CD4-positive, alpha-beta memory T cell (primary cell): Measurements from ENCODE around the gene RAP1GAP2. TPM values are rescaled to one million over a fixed set of nuclear protein-coding genes. Genes with fewer than 3 reads are reported as not detected.
A peak's percentile ranks its signal among the peaks of the same experiment; 100 is the strongest.

Source experiments
- CTCF ChIA-PET: fragments of 350-600 bp; sonication (Branson Sonifier 250); formaldehyde crosslinking; loops from one replicate; lab custom pipeline; 2021; ENCODE audit warnings: inconsistent platforms; ENCODE audit not compliant: partially characterized antibody; lab: Charles Lee
- POLR2A ChIA-PET: fragments of 350-600 bp; sonication (Branson Sonifier 250); formaldehyde crosslinking; loops from one replicate; lab custom pipeline; 2021; ENCODE audit not compliant: partially characterized antibody; lab: Charles Lee
- DNase-seq, 5 donors: peaks; one replicate each; pipeline versions ENCODE4 v3.0.0 to v3.0.0-alpha.2; 2020 to 2022; ENCODE audit warnings: mixed read lengths in 1 of 5
- H3K27ac ChIP-seq: one replicate; pipeline ENCODE4 v1.7.0; 2013; ENCODE audit warnings: low read depth, low read length
- H3K27me3 ChIP-seq: 2 replicates; pipeline ENCODE4 v1.7.0; 2013; ENCODE audit warnings: mild to moderate bottlenecking, low read length, moderate library complexity; ENCODE audit not compliant: insufficient read depth
- H3K36me3 ChIP-seq: 2 replicates; pipeline ENCODE4 v1.7.0; 2013; ENCODE audit warnings: mild to moderate bottlenecking, low read length, moderate library complexity; ENCODE audit not compliant: insufficient read depth
- H3K4me1 ChIP-seq: 2 replicates; pipeline ENCODE4 v1.7.0; 2013; ENCODE audit warnings: mild to moderate bottlenecking, low read length, moderate library complexity; ENCODE audit not compliant: insufficient read depth
- H3K4me3 ChIP-seq, 2 donors: one replicate each; pipeline ENCODE4 v1.7.0; 2013; ENCODE audit warnings: low read length in 2 of 2, mild to moderate bottlenecking in 1 of 2
- H3K9me3 ChIP-seq, 2 donors: one replicate each; pipeline ENCODE4 v1.7.0; 2013; ENCODE audit warnings: low read length in 2 of 2, control low read depth in 1 of 2; ENCODE audit not compliant: control insufficient read depth in 1 of 2
- H3K27ac Mint-ChIP-seq, 7 donors: one replicate each; pipeline ENCODE4 v1.8.0; 2020 to 2021; ENCODE audit warnings: mixed read lengths in 7 of 7, mild to moderate bottlenecking in 6 of 7, inconsistent platforms in 3 of 7, moderate library complexity in 3 of 7
- H3K27me3 Mint-ChIP-seq, 2 donors: one replicate each; pipeline ENCODE4 v1.8.0; 2020 to 2021; ENCODE audit warnings: mixed read lengths in 2 of 2
- H3K36me3 Mint-ChIP-seq, 2 donors: one replicate each; pipeline ENCODE4 v1.8.0; 2020 to 2021; ENCODE audit warnings: mixed read lengths in 2 of 2, inconsistent platforms in 1 of 2, mild to moderate bottlenecking in 1 of 2
- H3K4me1 Mint-ChIP-seq, 4 donors: one replicate each; pipeline ENCODE4 v1.8.0; 2020 to 2021; ENCODE audit warnings: mixed read lengths in 4 of 4, mild to moderate bottlenecking in 1 of 4
- H3K4me3 Mint-ChIP-seq, 8 donors: one replicate each; pipeline ENCODE4 v1.8.0; 2020 to 2021; ENCODE audit warnings: mixed read lengths in 8 of 8, mild to moderate bottlenecking in 7 of 8, moderate library complexity in 6 of 8, inconsistent platforms in 3 of 8
- H3K9me3 Mint-ChIP-seq, 8 donors: one replicate each; pipeline ENCODE4 v1.8.0; 2020 to 2021; ENCODE audit warnings: mixed read lengths in 8 of 8, mild to moderate bottlenecking in 5 of 8, inconsistent platforms in 3 of 8, moderate library complexity in 1 of 8
- intact Hi-C: fragments of 100-400 bp; cut with micrococcal nuclease; formaldehyde crosslinking; loops from one replicate; pipeline ENCODE4 v1.15.1; 2023
- polyA plus RNA-seq, 2 donors: library from polyadenylated mRNA; unstranded; fragments of 300-500 nt; fragmentation: Illumina TruSeq; gene quantifications; one replicate each; pipeline ENCODE4 v1.2.3, GENCODE V29; 2021
- total RNA-seq, 2 experiments: library from RNA; stranded (reverse); gene quantifications; one replicate each; pipeline ENCODE4 v1.2.3, GENCODE V29; 2021

The RAP1GAP2 gene
- total and polyA plus RNA-seq, 4 experiments from 2014 or later: 0.38 to 9.9 (median 8.0) TPM

DNA sequence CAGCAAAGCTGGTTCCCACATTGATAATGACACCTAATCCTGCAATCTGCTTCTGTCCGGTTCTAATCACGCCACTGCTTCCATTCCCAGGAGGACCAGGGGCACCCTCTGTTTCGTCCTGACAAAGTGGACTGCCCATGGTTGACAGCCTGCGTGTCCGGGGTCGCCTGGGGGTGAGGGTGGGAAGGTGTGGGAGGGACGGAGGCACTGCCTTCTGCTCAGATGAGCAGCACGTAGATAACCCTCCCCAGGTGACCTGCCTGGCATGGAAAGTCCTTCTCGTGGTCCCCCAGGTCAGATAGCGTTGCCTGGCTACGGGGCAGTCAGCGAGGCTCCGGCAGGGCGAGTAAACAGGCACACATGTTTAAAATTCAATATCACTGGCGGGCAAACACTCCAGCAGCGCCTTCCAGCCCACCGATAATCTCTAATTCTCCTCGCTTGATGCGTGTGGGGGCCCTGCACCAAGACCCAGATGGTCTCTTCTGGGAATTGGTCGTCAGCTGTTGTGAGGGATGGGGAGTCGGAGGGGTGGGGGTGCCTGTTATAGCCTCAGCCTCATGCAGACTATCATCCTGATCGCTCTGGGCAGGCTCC, 132.2 kb downstream of the RAP1GAP2 start:
- Mint-ChIP-seq H3K4me1 (peaks cover 13 to 36% (median 18%) of the 10 kb centered on the region in 4 donors), H3K36me3 (peaks cover 29 to 42% of the 10 kb centered on the region in 2 donors), H3K27ac (no peak overlapping the region), H3K9me3 (peaks cover 0 to 2% (median 0%) of the 10 kb centered on the region in 8 donors), H3K4me3 (no peak overlapping the region), H3K27me3 (no peaks in the 10 kb centered on the region)
- Histone ChIP-seq H3K27ac (no peak overlapping the region), H3K36me3 (peaks cover 9% of the 10 kb centered on the region), H3K9me3 (no peaks in the 10 kb centered on the region), H3K4me1 (peaks cover 5% of the 10 kb centered on the region), H3K27me3 (no peaks in the 10 kb centered on the region), H3K4me3 (no peak overlapping the region)
- intact Hi-C loops: no loop called here
- ChIA-PET POLR2A (no interaction called here), CTCF (interaction anchor here (0.6 to 4.5 kb wide), 5 partner anchors 67 to 142 kb away, joined by 3 to 26 read pairs (median 5); no protein-coding TSS in a partner anchor)
- DNase-seq: no peak

GRCh38 chr17:2929881-2930533, 133.8 kb downstream of the RAP1GAP2 start:
- CTCF ChIA-PET: interaction anchor here (0.9 to 4.5 kb wide), 10 partner anchors 23 to 144 kb away, joined by 3 to 26 read pairs (median 4); no protein-coding TSS in a partner anchor
- H3K36me3 ChIP-seq: peaks cover 11% of the 10 kb centered on the region
- DNase-seq: peak in 1 of 5 donors; percentile 6
- H3K9me3 ChIP-seq: no peaks in the 10 kb centered on the region
- H3K36me3 Mint-ChIP-seq: peaks cover 34 to 43% of the 10 kb centered on the region in 2 donors
- H3K4me1 ChIP-seq: peaks cover 5% of the 10 kb centered on the region
- no peak overlapping the region for H3K4me3 ChIP-seq
- H3K27me3 ChIP-seq: no peaks in the 10 kb centered on the region
- peaks cover 13 to 41% (median 17%) of the 10 kb centered on the region in 4 donors for H3K4me1 Mint-ChIP-seq
- no peak overlapping the region for H3K27ac Mint-ChIP-seq
- no peak overlapping the region for H3K4me3 Mint-ChIP-seq
- POLR2A ChIA-PET: no interaction called here
- no peak overlapping the region for H3K27ac ChIP-seq
- H3K9me3 Mint-ChIP-seq: peaks cover 0 to 2% (median 0%) of the 10 kb centered on the region in 8 donors
- no peaks in the 10 kb centered on the region for H3K27me3 Mint-ChIP-seq
- intact Hi-C loops: loop anchor here (1.0 kb wide), 1 partner anchor 82 kb away; no protein-coding TSS in a partner anchor

DNA sequence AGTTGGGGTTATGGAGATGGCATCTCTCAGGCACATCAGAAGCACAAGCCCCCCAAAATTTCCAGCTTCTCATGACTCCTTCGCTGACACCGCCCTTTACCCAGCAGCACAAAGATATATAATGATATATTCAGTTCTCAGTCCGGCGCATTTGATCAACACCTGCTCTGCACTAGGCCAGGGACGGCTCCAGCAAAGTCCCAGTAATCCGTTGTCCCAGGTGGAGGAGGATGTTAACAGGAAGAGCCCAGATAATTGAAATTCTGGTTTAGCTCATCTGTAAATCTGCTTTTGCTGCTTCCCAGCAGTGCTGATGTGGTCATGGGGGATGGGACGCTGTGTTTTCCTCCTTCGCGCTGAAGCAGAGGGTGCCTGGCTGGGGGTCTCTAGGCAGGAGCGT, 135.6 kb downstream of the RAP1GAP2 start:
- CTCF ChIA-PET: interaction anchor here (1.2 to 4.5 kb wide), 4 partner anchors 84 to 146 kb away, joined by 3 to 26 read pairs (median 14); no protein-coding TSS in a partner anchor
- Histone ChIP-seq H3K27me3 (no peaks in the 10 kb centered on the region), H3K4me1 (peaks cover 5% of the 10 kb centered on the region), H3K4me3 (no peak overlapping the region), H3K36me3 (peaks cover 5% of the 10 kb centered on the region), H3K9me3 (no peaks in the 10 kb centered on the region), H3K27ac (no peak overlapping the region)
- no peak for DNase-seq
- peaks cover 34 to 43% of the 10 kb centered on the region in 2 donors for H3K36me3 Mint-ChIP-seq
- no peak overlapping the region for H3K4me3 Mint-ChIP-seq
- intact Hi-C loops: no loop called here
- no peak overlapping the region for H3K27ac Mint-ChIP-seq
- H3K4me1 Mint-ChIP-seq: peaks cover 13 to 36% (median 17%) of the 10 kb centered on the region in 4 donors
- peaks cover 0 to 2% (median 0%) of the 10 kb centered on the region in 8 donors for H3K9me3 Mint-ChIP-seq
- POLR2A ChIA-PET: interaction anchor here (0.7 kb wide), 1 partner anchor 83 kb away, joined by 3 read pairs; no protein-coding TSS in a partner anchor
- H3K27me3 Mint-ChIP-seq: no peaks in the 10 kb centered on the region

- H3K36me3 ChIP-seq: peaks cover 5% of the 10 kb centered on the region
- H3K9me3 ChIP-seq: no peaks in the 10 kb centered on the region
- DNase-seq: no peak
- peaks cover 31 to 36% of the 10 kb centered on the region in 2 donors for H3K36me3 Mint-ChIP-seq
- H3K4me1 Mint-ChIP-seq: peaks cover 9 to 30% (median 13%) of the 10 kb centered on the region in 4 donors
- POLR2A ChIA-PET: no interaction called here
- no peak overlapping the region for H3K4me3 Mint-ChIP-seq
- no peak overlapping the region for H3K4me3 ChIP-seq
- intact Hi-C loops: no loop called here
- H3K27ac ChIP-seq: no peak overlapping the region
- H3K27ac Mint-ChIP-seq: peak overlapping the region in 1 of 7 donors; percentile 31
- peaks cover 5% of the 10 kb centered on the region for H3K4me1 ChIP-seq
- H3K27me3 Mint-ChIP-seq: no peaks in the 10 kb centered on the region
- CTCF ChIA-PET: interaction anchor here (1.5 to 4.5 kb wide), 2 partner anchors 84 to 85 kb away, joined by 3 to 26 read pairs; no protein-coding TSS in a partner anchor
- no peaks in the 10 kb centered on the region for H3K27me3 ChIP-seq
- H3K9me3 Mint-ChIP-seq: peaks cover 0 to 2% (median 0%) of the 10 kb centered on the region in 8 donors
These were observed 136.7 kb downstream of the RAP1GAP2 start for GRCh38 chr17:2932946-2933345.

DNA sequence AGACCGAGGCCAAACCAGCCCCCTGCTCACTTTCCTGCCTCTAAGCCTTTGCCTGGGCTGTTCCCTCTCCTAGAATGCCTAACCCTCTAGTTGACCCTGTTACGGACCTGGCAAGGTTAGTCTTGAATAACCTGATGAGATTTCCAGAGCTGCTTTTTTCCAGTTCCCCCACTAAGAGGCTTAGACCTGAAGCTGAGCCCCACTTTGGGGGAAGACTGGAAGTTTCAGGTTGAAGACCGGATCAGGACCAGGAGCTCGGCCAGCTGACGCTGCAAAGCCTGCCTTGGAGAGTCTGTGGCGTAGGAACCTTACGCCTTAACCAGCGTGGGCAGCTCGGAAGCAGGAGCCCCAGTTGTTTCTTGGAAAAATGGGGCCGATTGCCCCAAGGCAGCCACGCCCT, 137.4 kb downstream of the RAP1GAP2 start:
- Mint-ChIP-seq H3K4me1 (peaks cover 8 to 30% (median 11%) of the 10 kb centered on the region in 4 donors), H3K36me3 (peaks cover 27 to 34% of the 10 kb centered on the region in 2 donors), H3K27ac (no peak overlapping the region), H3K27me3 (no peaks in the 10 kb centered on the region), H3K9me3 (peaks cover 0 to under 1% (median 0%) of the 10 kb centered on the region in 8 donors), H3K4me3 (no peak overlapping the region)
- H3K36me3 ChIP-seq: peaks cover 5% of the 10 kb centered on the region
- CTCF ChIA-PET: interaction anchor here (1.5 kb wide), 1 partner anchor 84 kb away, joined by 3 read pairs; no protein-coding TSS in a partner anchor
- H3K4me3 ChIP-seq: no peak overlapping the region
- DNase-seq: no peak
- no peak overlapping the region for H3K27ac ChIP-seq
- peaks cover 5% of the 10 kb centered on the region for H3K4me1 ChIP-seq
- POLR2A ChIA-PET: interaction anchor here (0.8 kb wide), 1 partner anchor 11 kb away, joined by 4 read pairs; no protein-coding TSS in a partner anchor
- no peaks in the 10 kb centered on the region for H3K27me3 ChIP-seq
- intact Hi-C loops: no loop called here
- H3K9me3 ChIP-seq: no peaks in the 10 kb centered on the region

- H3K9me3 ChIP-seq: no peaks in the 10 kb centered on the region
- peaks cover 7 to 19% (median 9%) of the 10 kb centered on the region in 4 donors for H3K4me1 Mint-ChIP-seq
- no peak overlapping the region for H3K27ac Mint-ChIP-seq
- H3K9me3 Mint-ChIP-seq: no peaks in the 10 kb centered on the region
- H3K27me3 Mint-ChIP-seq: no peaks in the 10 kb centered on the region
- CTCF ChIA-PET: no interaction called here
- no peak overlapping the region for H3K4me3 ChIP-seq
- POLR2A ChIA-PET: no interaction called here
- intact Hi-C loops: no loop called here
- H3K4me1 ChIP-seq: peaks cover under 1% of the 10 kb centered on the region
- no peaks in the 10 kb centered on the region for H3K27me3 ChIP-seq
- no peak for DNase-seq
- H3K36me3 ChIP-seq: peaks cover 5% of the 10 kb centered on the region
- no peak overlapping the region for H3K27ac ChIP-seq
- peaks cover 28 to 34% of the 10 kb centered on the region in 2 donors for H3K36me3 Mint-ChIP-seq
- no peak overlapping the region for H3K4me3 Mint-ChIP-seq
These were observed 139.4 kb downstream of the RAP1GAP2 start for GRCh38 chr17:2935632-2936031.

DNA sequence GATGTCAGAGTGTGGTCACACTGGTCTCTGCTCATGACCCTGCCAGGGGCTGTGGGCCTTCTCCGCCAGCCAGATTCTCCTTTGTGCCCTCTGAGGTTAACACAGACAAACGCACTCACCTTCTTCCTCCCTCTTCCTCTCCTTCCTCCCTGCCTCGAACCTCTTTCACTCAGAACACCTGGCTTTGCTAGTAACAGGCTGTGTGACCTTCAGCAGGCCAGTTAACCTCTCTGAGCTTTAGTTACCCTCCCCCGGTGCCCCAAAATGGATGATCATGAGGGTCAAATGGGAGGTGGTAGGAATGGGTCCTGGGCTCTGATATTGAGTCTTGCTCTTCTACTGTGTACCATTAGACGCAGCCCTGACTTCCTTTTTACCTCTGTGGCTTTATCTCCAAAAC, 140.1 kb downstream of the RAP1GAP2 start:
- no peaks in the 10 kb centered on the region for H3K4me1 ChIP-seq
- no peaks in the 10 kb centered on the region for H3K27me3 ChIP-seq
- peak overlapping the region in 1 of 7 donors; percentile 77 for H3K27ac Mint-ChIP-seq
- ChIA-PET POLR2A (no interaction called here), CTCF (interaction anchor here (0.6 kb wide), 1 partner anchor 150 kb away, joined by 3 read pairs; no protein-coding TSS in a partner anchor)
- no peak overlapping the region for H3K27ac ChIP-seq
- H3K36me3 ChIP-seq: peaks cover 5% of the 10 kb centered on the region
- H3K9me3 Mint-ChIP-seq: no peaks in the 10 kb centered on the region
- peaks cover 5 to 18% (median 8%) of the 10 kb centered on the region in 4 donors for H3K4me1 Mint-ChIP-seq
- no peaks in the 10 kb centered on the region for H3K27me3 Mint-ChIP-seq
- no peak overlapping the region for H3K4me3 Mint-ChIP-seq
- no peak for DNase-seq
- intact Hi-C loops: no loop called here
- no peak overlapping the region for H3K4me3 ChIP-seq
- H3K9me3 ChIP-seq: no peaks in the 10 kb centered on the region
- H3K36me3 Mint-ChIP-seq: peaks cover 27 to 33% of the 10 kb centered on the region in 2 donors
